ENCODE results near the gene RAD21L1.

GRCh38 chr20:1265226-1265915 lies 39.5 kb downstream of the RAD21L1 start:
- TF ChIP-seq CTCF (IDR thresholded peaks at IDR 0.05), result no peak
- TF ChIP-seq EZH2 (IDR thresholded peaks at IDR 0.05), result no peak
- no peak for TF ChIP-seq EZH2phosphoT487 (IDR thresholded peaks at IDR 0.05)
